Activated CD8-positive, alpha-beta memory T cell treated with anti-CD3 and anti-CD28 coated beads, Interleukin-2, amount 50 U/mL, for 4 hours (primary cell): ENCODE measurements around the gene PSMB8.
"Not testable (repeated sequence)": the region's sequence is repeated elsewhere in the genome, so short reads cannot be mapped to it uniquely, and the experiment has no call there.

Experiments used
- DNase-seq: peaks from one replicate; pipeline ENCODE4 v3.0.0-alpha.2; 2020

The PSMB8 gene

GRCh38 chr6:32836873-32837272, 7.0 kb downstream of the PSMB8 start:
- DNase-seq = no peak

GRCh38 chr6:32835167-32835893, 8.5 kb downstream of the PSMB8 start:
- no peak for DNase-seq

GRCh38 chr6:32833664-32834063, 10.2 kb downstream of the PSMB8 start:
- DNase-seq = no peak

- no peak for DNase-seq
These were observed 11.3 kb downstream of the PSMB8 start for GRCh38 chr6:32832535-32832934.

GRCh38 chr6:32830936-32831335, 12.9 kb downstream of the PSMB8 start:
- no peak for DNase-seq

- no peak for DNase-seq
These were observed 13.8 kb downstream of the PSMB8 start for GRCh38 chr6:32830017-32830416.

DNA sequence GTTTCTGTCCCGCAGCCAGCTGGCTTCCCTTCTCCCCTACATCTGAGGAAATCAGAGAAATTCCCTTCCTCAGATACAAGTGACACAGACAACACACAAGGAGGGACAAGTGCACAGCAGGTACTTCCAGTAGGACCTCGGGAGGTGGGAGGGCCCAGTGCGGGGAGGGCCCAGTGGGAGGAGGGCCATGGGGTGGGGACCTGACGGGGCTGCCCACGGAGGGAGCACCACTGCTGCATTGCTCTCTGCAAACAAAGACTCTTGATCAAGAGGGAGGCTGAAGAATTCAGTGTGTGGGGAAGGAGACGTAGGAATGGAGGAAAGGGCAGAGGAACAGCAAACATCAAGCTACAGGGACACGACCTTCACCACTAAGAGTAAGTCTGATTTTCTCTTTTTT, 14.4 kb downstream of the PSMB8 start:
- DNase-seq = no peak

DNA sequence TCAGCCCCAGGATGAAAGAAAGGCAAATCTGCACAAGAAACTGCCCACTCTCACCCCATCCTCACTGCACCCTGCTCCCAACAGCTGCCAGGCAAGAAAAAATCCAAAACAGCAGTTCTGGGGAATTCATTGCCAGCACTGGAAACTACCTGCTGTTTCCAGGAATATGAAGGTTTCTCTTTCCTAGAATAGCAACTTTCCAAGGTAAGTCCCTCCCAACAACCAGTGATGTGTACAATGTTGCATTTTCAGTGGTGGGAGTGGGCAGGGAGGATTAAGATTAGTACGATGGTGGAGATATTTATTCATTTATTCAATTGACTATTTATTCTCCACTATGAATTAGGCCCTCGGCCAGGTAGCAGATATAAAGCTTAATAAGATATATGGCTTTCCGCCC, 16.8 kb downstream of the PSMB8 start:
- no peak for DNase-seq

DNA sequence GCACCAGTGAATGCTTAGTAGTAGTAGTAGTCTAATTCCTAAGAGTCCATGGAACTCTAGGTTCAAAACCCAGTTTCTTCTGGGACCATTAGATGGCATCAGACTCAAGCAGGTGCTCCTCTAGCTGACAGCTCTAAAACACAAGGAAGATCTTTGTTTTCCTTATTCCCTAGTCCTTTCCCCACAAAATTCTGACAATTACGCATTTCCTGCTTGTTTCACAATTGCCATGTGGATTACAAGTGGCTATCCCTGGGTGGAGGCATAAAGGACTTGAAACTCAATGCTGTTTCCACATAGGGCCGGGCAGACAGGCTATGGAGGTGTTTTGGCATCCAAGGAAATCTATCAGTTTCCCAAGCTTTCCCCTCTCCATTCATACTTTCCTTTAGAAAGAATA, 17.9 kb downstream of the PSMB8 start:
- no peak for DNase-seq

- no peak for DNase-seq
These were observed 24.1 kb downstream of the PSMB8 start for GRCh38 chr6:32819729-32820128.

DNA sequence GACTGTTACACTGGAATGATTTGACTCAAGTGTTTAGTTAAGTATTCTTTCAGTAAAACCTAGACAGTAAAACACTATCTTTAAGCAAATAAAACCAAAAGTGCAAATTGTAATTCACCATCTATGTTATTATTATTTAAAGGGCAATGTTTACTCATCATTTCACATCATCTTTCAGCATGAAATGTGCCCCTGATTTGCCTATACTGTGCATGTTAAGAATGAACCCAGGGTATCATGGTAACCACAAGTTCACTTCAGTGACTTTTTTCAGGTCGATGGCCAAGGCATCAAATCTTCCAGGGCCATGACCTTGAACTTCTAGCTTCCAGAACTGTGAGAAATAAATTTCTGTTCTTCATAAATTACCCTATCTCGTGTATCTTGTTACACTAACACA, 25.0 kb downstream of the PSMB8 start:
- DNase-seq = no peak

GRCh38 chr6:32816746-32817204, 27.1 kb downstream of the PSMB8 start, which contains the start of gene HLA-DOB:
Gene HLA-DOB (minus strand): TSS chr6:32817002. CDS start chr6:32816951, 51 bp downstream.
- DNase-seq = no peak

- DNase-seq = no peak
These were observed 27.9 kb downstream of the PSMB8 start for GRCh38 chr6:32815996-32816395.

DNA sequence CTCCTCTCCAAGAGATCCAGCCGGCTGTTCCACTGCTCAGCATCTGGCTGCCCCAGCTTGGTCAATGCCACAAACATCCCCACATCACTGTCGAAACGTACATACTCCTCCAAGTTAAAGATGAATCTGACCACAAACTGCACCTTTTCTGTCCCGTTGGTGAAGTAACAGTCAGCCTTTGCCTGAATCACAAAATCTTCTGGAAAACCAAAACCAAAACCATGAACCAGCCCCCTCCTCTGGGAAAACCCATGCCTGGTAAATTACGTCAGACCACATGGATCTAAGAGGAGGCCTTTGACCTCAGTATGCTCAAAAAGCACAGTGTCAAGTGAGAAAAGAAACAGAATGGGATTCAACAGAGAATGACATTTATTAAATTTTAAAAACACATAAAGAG, 28.7 kb downstream of the PSMB8 start:
- DNase-seq = no peak

GRCh38 chr6:32814145-32814544, 29.7 kb downstream of the PSMB8 start:
- no peak for DNase-seq

- no peak for DNase-seq
These were observed 34.7 kb downstream of the PSMB8 start for GRCh38 chr6:32809171-32809570.

GRCh38 chr6:32807020-32807580, 36.7 kb downstream of the PSMB8 start:
- DNase-seq = no peak

DNA sequence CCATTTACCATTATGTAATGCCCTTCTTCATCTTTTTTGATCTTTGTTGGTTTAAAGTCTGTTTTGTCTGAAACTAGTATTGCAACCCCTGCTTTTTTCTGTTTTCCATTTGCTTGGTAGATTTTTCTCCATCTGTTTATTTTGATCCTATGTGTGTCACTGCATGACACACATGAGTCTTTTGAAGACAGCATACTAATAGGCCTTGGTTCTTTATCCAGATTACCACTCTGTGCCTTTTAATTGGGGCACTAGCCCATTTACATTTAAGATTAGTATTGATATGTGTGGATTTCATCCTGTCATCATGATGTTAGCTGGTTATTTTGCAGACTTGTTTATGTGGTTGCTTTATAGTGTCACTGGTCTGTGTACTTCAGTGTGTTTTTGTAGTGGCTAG, 38.4 kb downstream of the PSMB8 start:
- DNase-seq = not testable (repeated sequence)

DNA sequence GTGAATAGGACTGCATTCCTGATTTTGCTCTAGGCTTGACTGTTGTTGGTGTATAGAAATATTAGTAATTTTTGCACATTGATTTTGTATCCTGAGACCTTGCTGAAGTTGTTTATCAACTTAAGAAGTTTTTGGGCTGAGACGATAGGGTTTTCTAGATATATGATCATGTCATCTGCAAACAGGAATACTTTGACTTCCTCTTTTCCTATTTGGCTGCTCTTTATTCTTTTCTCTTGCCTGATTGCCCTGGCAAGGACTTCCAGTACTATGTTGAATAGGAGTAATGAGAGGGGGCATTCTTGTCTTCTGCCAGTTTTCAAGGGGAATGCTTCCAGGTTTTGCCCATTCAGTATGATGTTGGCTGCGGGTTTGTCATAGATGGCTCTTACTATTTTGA, 40.4 kb downstream of the PSMB8 start:
- no peak for DNase-seq

DNA sequence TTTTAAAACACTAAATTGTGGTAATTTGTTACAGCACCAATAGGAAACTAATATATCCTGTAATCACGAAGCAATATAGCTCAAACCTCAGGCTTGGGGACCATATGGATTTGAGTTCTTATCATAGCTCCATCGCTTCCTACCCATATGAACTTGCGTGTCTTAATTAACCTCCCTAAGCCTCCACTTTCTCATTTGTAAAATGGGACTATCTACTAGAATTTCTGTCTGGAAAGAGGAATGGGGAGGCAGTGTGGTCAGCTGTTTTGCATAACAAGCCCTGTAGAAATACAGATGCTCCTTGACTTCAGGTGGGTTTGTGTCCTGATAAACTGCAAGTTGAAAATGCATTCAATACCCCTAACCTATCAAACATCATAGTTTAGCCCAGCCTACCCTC, 44.1 kb downstream of the PSMB8 start:
- DNase-seq = no peak

GRCh38 chr6:32799168-32799567, 44.7 kb downstream of the PSMB8 start:
- DNase-seq = no peak

- DNase-seq = peak; percentile 85
These were observed 46.7 kb downstream of the PSMB8 start for GRCh38 chr6:32796848-32797776.

DNA sequence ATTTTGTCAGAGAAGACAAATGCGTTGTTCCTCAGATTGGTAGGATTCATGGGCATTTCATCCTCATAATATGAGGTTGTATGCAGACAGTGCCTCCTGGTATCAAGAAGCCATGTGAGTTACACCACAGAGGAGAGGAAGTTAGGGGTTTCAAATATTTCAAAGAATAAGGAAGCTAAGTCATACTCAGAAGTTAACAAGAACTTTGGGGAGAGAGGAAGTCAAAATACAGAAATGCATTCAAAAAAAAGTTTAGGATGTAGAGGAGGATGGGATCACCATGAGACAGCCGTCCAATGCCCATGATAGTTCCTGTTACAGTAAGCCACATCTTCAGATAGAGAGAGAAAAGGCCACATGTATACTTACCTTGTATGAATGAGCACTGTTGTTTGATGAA, 49.3 kb downstream of the PSMB8 start:
- no peak for DNase-seq
